Neural cell (in vitro differentiated cells): ENCODE data around the gene PISD. TPM values are rescaled to one million over a fixed set of nuclear protein-coding genes. Genes with fewer than 3 reads are reported as not detected.

Experiments used
- H2AFZ ChIP-seq: fragments of 200-600, 300-800 bp; sonication (generic), shearing (Covaris generic); 2 replicates; pipeline ENCODE4 v1.6.0; 2014; ENCODE audit warnings: low read depth, mild to moderate bottlenecking, antibody characterized with exemption, low read length, moderate library complexity
- H3F3A ChIP-seq: fragments of 200-600 bp; shearing (Covaris generic); 2 replicates; pipeline ENCODE4 v1.6.1; 2016; ENCODE audit warnings: mild to moderate bottlenecking, moderate library complexity, mixed read lengths, antibody characterized with exemption, low read length; ENCODE audit not compliant: insufficient read depth, poor library complexity, severe bottlenecking
- H3K27ac ChIP-seq: fragments of 200-600, 300-800 bp; sonication (generic), shearing (Covaris generic); 2 replicates; pipeline ENCODE4 v1.5.1; 2014; ENCODE audit warnings: mild to moderate bottlenecking, low read length, moderate library complexity
- H3K27me3 ChIP-seq: fragments of 300-800, 200-600 bp; sonication (generic), shearing (Covaris generic); 2 replicates; pipeline ENCODE4 v1.6.0; 2014; ENCODE audit warnings: mild to moderate bottlenecking, low read depth, low read length, moderate library complexity; ENCODE audit not compliant: insufficient read depth
- H3K36me3 ChIP-seq: fragments of 300-800, 200-600 bp; sonication (generic), shearing (Covaris generic); 2 replicates; pipeline ENCODE4 v1.5.1; 2014; ENCODE audit warnings: mild to moderate bottlenecking, antibody characterized with exemption, low read length, moderate library complexity; ENCODE audit not compliant: insufficient read depth
- H3K4me2 ChIP-seq: fragments of 300-800, 200-600 bp; sonication (generic), shearing (Covaris generic); 2 replicates; pipeline ENCODE4 v1.6.0; 2014; ENCODE audit warnings: mild to moderate bottlenecking, low read length
- H3K4me3 ChIP-seq: fragments of 300-800, 200-600 bp; sonication (generic), shearing (Covaris generic); 2 replicates; pipeline ENCODE4 v1.5.1; 2014; ENCODE audit warnings: mild to moderate bottlenecking, low read length, moderate library complexity
- H3K79me2 ChIP-seq: fragments of 200-600 bp; shearing (Covaris generic); replicated peaks from 2 replicates; pipeline ENCODE4 v1.6.0; 2014; ENCODE audit warnings: mild to moderate bottlenecking, low read length, moderate library complexity; ENCODE audit not compliant: insufficient read depth
- H3K9ac ChIP-seq: fragments of 300-800, 200-600 bp; sonication (generic), shearing (Covaris generic); 2 replicates; pipeline ENCODE4 v1.6.1; 2016; ENCODE audit warnings: mild to moderate bottlenecking, low read length, mixed read lengths
- H3K9me2 ChIP-seq: fragments of 200-600 bp; shearing (Covaris generic); 2 replicates; pipeline ENCODE4 v1.6.1; 2016; ENCODE audit warnings: mild to moderate bottlenecking, low read length, mixed read lengths; ENCODE audit not compliant: insufficient read depth
- H3K9me3 ChIP-seq: fragments of 200-600, 300-800 bp; sonication (generic), shearing (Covaris generic); 2 replicates; pipeline ENCODE4 v1.6.1; 2016; ENCODE audit warnings: mild to moderate bottlenecking, mixed run types, low read length, moderate library complexity, mixed read lengths
- H4K20me1 ChIP-seq: fragments of 200-600 bp; shearing (Covaris generic); 2 replicates; pipeline ENCODE4 v1.6.1; 2016; ENCODE audit warnings: mild to moderate bottlenecking, mixed run types; ENCODE audit not compliant: insufficient read depth
- EP300 ChIP-seq: fragments of 450-650 bp; conservative IDR thresholded peaks from 2 replicates; pipeline ENCODE4 v1.6.1; 2014; ENCODE audit warnings: antibody characterized with exemption, mild to moderate bottlenecking, moderate library complexity; ENCODE audit not compliant: poor library complexity, severe bottlenecking
- EZH2 ChIP-seq: fragments of 200-600, 300-800 bp; shearing (Covaris generic), sonication (generic); IDR thresholded peaks from 2 replicates; pipeline ENCODE4 v1.6.1; 2014; ENCODE audit warnings: antibody characterized with exemption, low read length, borderline replicate concordance, mild to moderate bottlenecking; ENCODE audit not compliant: insufficient read depth, poor library complexity, severe bottlenecking
- MXI1 ChIP-seq: fragments of 450-650 bp; conservative IDR thresholded peaks from 2 replicates; pipeline ENCODE4 v1.6.1; 2014; ENCODE audit warnings: antibody characterized with exemption, mild to moderate bottlenecking; ENCODE audit not compliant: poor library complexity, severe bottlenecking
- POLR2AphosphoS5 ChIP-seq: IDR thresholded peaks from 2 replicates; pipeline ENCODE4 v1.6.1; 2012
- RAD21 ChIP-seq: fragments of 450-650 bp; conservative IDR thresholded peaks from 2 replicates; pipeline ENCODE4 v1.6.1; 2014; ENCODE audit warnings: antibody characterized with exemption, mild to moderate bottlenecking, moderate library complexity
- REST ChIP-seq: IDR thresholded peaks from 2 replicates; pipeline ENCODE4 v1.6.1; 2012; ENCODE audit warnings: borderline replicate concordance
- SMC3 ChIP-seq: fragments of 450-650 bp; conservative IDR thresholded peaks from 2 replicates; pipeline ENCODE4 v1.6.1; 2014; ENCODE audit warnings: antibody characterized with exemption, mild to moderate bottlenecking, moderate library complexity; ENCODE audit not compliant: poor library complexity
- TAF1 ChIP-seq: IDR thresholded peaks from 2 replicates; pipeline ENCODE4 v1.6.1; 2012; ENCODE audit warnings: low read depth
- polyA plus RNA-seq: library from polyadenylated mRNA; depleted of rRNA; stranded (reverse); fragments of >200 nt; gene quantifications from 2 replicates; pipeline ENCODE4 v1.2.3, GENCODE V29; 2014
- TF ChIP-seq, protein P1 (sequence below): fragments of 450-650 bp; IDR thresholded peaks from 2 replicates; pipeline ENCODE4 v1.5.1; 2014; ENCODE audit warnings: antibody characterized with exemption, mild to moderate bottlenecking, moderate library complexity; ENCODE audit not compliant: poor library complexity, severe bottlenecking

The PISD gene
- polyA plus RNA-seq, 1 donor from 2014 or later = 50.9 TPM

DNA sequence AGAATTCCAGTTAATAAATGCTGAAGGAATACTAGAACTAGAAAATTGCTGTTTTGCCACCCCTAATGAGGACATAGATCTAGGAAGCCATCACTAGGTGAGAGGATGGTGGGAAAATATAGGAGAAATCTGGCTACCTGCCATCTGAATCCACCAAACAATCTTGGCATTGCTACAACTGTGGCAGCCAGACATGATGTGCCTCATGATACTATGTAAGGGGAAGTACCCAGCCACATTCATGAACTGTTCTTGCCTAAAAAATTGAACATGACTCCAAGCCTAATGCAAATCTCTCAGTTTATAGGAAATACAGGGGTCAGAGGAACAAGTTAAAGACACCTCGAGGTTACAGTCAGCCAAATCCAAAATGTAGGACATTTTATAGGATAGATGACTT, 92.9 kb downstream of the PISD start:
- Histone ChIP-seq H3K9me3 (no peaks in the 10 kb centered on the region), H3K79me2 (no peaks in the 10 kb centered on the region), H3K9ac (no peak overlapping the region), H3K9me2 (no peaks in the 10 kb centered on the region), H3K4me2 (no peak overlapping the region), H3F3A (no peaks in the 10 kb centered on the region), H3K27ac (no peak overlapping the region), H2AFZ (no peak overlapping the region), H3K27me3 (no peaks in the 10 kb centered on the region), H3K4me3 (no peak overlapping the region), H4K20me1 (no peaks in the 10 kb centered on the region), H3K36me3 (no peaks in the 10 kb centered on the region)
- no peak for TF ChIP-seq SMC3
- TF ChIP-seq RAD21 = no peak
- no peak for TF ChIP-seq EZH2
- TF ChIP-seq REST = no peak
- TF ChIP-seq TAF1 = no peak
- no peak for TF ChIP-seq EP300
- TF ChIP-seq, protein P1, sequence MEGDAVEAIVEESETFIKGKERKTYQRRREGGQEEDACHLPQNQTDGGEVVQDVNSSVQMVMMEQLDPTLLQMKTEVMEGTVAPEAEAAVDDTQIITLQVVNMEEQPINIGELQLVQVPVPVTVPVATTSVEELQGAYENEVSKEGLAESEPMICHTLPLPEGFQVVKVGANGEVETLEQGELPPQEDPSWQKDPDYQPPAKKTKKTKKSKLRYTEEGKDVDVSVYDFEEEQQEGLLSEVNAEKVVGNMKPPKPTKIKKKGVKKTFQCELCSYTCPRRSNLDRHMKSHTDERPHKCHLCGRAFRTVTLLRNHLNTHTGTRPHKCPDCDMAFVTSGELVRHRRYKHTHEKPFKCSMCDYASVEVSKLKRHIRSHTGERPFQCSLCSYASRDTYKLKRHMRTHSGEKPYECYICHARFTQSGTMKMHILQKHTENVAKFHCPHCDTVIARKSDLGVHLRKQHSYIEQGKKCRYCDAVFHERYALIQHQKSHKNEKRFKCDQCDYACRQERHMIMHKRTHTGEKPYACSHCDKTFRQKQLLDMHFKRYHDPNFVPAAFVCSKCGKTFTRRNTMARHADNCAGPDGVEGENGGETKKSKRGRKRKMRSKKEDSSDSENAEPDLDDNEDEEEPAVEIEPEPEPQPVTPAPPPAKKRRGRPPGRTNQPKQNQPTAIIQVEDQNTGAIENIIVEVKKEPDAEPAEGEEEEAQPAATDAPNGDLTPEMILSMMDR = no peak
- TF ChIP-seq MXI1 = no peak
- no peak for TF ChIP-seq POLR2AphosphoS5

Other genes with a start within 250 kb of the PISD start
- gene EIF4ENIF1, start 172.4 kb downstream of the PISD start, polyA plus RNA-seq = 12.6 and 12.7 TPM in 2 replicates
- 19.9 and 27.4 TPM in 2 replicates for gene SFI1, start 165.7 kb downstream of the PISD start, polyA plus RNA-seq
- gene PRR14L, start 87.9 kb upstream of the PISD start, polyA plus RNA-seq = 14.3 and 15.1 TPM in 2 replicates
- 11.3 and 18.2 TPM in 2 replicates for gene DEPDC5, start 91.8 kb upstream of the PISD start, polyA plus RNA-seq